Measurements from ENCODE around the gene PTX4. TPM values are rescaled to one million over a fixed set of nuclear protein-coding genes. Genes with fewer than 3 reads are reported as not detected.

Gene PTX4
- total RNA-seq, 1 donor from 2014 or later = not detected

DNA sequence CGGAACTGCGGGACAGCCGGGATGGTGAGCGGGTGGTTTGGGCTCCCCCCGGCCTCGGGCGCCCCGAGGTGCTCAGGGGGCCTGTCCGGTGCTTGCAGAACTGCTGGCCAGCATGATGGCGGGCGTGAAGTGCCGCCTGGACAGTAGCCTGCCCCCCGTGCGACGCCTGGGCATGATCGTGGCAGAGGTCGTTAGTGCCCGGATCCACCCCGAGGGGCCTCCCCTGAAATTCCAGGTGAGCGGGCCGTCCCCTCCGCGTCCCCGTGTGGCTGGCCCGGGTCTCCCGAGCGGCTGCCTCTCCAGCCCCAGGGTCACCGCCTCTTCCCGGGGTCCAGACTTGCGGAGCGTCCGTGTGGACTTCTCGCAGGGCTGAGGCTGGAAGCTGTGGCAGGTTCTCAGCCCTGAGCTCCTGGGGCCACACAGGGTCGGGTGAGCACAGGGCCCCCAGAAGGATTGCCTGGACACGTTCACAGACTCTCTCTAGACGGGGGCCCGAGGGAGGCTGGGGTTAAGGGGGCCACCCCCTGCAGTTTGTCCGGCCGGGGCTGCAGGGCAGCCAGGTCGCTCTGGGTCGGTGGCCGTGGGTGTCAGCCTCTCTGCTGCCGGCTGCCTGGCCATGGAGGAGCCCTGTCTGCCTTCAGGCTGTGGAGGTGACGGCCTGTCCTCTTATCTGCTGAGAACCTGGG, 11.9 kb upstream of the PTX4 start:
- intact Hi-C loops (cut with DNase I) = no loop called here
- ATAC-seq = no peak
- no peaks in the 10 kb centered on the region for H3K9me3 ChIP-seq
- no peak overlapping the region for H3K4me3 ChIP-seq
- no peaks in the 10 kb centered on the region for H3K4me1 ChIP-seq
- peaks cover 50% of the 10 kb centered on the region for H3K36me3 ChIP-seq
- H3K27ac ChIP-seq = no peak overlapping the region
- DNase-seq = no peak
- H3K27me3 ChIP-seq = no peaks in the 10 kb centered on the region
- TF ChIP-seq, protein P1, sequence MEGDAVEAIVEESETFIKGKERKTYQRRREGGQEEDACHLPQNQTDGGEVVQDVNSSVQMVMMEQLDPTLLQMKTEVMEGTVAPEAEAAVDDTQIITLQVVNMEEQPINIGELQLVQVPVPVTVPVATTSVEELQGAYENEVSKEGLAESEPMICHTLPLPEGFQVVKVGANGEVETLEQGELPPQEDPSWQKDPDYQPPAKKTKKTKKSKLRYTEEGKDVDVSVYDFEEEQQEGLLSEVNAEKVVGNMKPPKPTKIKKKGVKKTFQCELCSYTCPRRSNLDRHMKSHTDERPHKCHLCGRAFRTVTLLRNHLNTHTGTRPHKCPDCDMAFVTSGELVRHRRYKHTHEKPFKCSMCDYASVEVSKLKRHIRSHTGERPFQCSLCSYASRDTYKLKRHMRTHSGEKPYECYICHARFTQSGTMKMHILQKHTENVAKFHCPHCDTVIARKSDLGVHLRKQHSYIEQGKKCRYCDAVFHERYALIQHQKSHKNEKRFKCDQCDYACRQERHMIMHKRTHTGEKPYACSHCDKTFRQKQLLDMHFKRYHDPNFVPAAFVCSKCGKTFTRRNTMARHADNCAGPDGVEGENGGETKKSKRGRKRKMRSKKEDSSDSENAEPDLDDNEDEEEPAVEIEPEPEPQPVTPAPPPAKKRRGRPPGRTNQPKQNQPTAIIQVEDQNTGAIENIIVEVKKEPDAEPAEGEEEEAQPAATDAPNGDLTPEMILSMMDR (IDR thresholded peaks at IDR 0.05) = no peak

DNA sequence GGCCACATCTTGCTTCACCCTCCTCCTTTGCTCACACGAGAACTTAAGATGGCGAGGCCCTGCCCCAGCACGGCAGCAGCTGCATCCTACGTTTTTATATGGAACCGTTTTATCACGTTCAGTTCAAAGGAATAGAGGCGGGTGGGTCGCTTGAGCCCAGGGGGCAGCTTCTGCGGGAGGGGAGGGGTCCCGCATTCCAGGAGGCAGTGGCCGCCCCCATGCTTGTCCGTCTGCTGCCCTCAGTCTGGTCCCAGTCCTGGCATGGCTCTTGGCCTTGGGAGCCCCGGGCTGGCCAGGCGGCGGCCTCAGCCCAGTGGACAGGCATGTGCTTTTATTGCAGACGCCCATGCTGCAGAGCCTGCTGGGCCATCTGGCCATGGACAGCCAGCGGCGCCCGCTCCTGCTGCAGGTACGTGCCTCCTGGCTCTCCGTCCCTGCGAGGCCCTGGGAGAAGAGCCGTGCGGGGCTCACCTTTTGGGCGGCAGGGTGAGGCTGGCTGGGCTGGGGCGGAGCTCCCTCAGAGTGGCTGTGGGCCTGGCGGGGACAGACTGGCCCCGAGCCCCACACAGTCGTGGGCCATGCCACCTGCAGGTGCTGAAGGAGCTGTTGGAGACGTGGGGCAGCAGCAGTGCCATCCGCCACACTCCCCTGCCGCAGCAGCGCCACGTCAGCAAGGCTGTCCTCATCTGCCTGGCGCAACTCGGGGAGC, 11.2 kb upstream of the PTX4 start:
- H3K27me3 ChIP-seq = no peaks in the 10 kb centered on the region
- intact Hi-C loops (cut with DNase I) = loop anchor here (10.0 kb wide), 1 partner anchor 55 kb away; no protein-coding TSS in a partner anchor
- H3K27ac ChIP-seq = no peak overlapping the region
- TF ChIP-seq, protein P1 (IDR thresholded peaks at IDR 0.05) = no peak
- ATAC-seq = no peak
- peaks cover 53% of the 10 kb centered on the region for H3K36me3 ChIP-seq
- H3K4me3 ChIP-seq = no peak overlapping the region
- DNase-seq = no peak
- peaks cover 3% of the 10 kb centered on the region for H3K4me1 ChIP-seq
- H3K9me3 ChIP-seq = no peaks in the 10 kb centered on the region

DNA sequence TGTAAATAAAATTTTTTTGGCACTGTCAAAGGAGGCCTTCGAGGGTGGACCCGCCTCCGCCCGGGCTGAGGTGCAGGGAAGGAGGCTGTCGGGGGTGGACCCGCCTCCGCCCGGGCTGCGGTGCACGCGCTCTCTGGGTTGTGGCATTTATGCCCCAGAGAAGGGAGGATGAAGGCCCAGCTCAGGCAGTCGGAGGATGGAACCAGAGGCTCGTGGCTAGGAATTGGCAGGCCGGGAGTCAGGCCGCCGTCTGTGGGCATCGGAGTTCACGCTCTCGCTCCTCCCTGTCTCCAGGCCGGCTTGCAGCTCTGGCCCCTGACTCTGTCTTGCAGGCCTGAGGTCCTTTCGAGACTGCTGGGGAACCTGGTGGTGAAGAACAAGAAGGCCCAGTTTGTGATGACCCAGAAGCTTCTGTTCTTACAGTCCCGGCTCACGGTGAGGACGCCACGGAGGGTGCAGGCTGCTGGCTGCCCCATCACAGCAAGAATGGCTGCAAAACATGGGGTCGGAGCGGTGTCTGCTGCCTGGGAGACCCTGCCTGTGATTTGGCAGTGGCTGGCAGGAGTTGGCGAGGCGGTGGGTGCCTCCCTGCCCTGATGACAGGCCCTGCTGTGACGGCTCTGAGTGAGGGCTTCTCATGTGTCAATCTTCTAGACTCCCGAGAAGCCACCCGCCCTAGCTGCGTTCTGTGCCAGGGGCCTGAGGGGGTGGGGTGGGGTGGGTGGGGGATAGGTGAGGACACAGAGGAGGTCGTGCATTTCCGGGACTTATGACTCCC, 10.3 kb upstream of the PTX4 start:
- intact Hi-C loops (cut with DNase I) = loop anchor here (10.0 kb wide), 1 partner anchor 56 kb away; no protein-coding TSS in a partner anchor

DNA sequence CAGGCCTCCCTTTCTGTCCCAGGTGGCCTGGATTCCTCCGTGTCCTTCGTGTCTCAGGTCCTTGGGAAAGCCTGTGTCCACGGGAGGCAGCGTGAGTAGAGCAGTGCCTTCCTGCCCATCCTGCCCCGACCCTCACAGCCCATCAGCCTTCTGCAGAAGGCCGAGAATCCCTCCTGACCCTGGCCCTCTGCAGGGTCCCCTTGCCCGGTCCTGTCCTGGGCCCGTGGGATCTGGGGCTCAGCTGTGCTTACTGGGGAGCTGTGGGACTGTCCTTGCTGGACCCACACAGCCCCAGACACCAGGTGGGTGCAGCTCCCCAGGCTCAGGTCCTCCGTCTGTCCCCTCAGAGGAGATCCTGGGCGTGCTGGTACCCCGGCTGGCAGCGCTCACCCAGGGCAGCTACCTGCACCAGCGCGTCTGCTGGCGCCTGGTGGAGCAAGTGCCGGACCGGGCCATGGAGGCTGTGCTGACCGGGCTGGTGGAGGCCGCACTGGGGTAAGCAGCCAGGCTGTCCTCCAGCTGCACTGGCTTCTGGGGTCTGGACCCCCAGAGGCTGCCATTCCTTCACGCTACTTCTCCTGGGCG, 8.4 kb upstream of the PTX4 start:
- H3K27ac ChIP-seq = no peak overlapping the region
- intact Hi-C loops (cut with DNase I) = loop anchor here (10.0 kb wide), 1 partner anchor 58 kb away; no protein-coding TSS in a partner anchor
- H3K9me3 ChIP-seq = no peaks in the 10 kb centered on the region
- DNase-seq = no peak
- ATAC-seq = no peak
- peaks cover 18% of the 10 kb centered on the region for H3K4me1 ChIP-seq
- H3K4me3 ChIP-seq = no peak overlapping the region
- H3K27me3 ChIP-seq = no peaks in the 10 kb centered on the region
- H3K36me3 ChIP-seq = peaks cover 39% of the 10 kb centered on the region
- TF ChIP-seq, protein P1 (IDR thresholded peaks at IDR 0.05) = no peak

More for the DNA sequence above, 10.3 kb upstream of the PTX4 start:
- Histone ChIP-seq H3K4me1 (peaks cover 6% of the 10 kb centered on the region), H3K27ac (no peak overlapping the region), H3K9me3 (no peaks in the 10 kb centered on the region), H3K4me3 (no peak overlapping the region), H3K27me3 (no peaks in the 10 kb centered on the region), H3K36me3 (peaks cover 53% of the 10 kb centered on the region)
- DNase-seq (no peak), ATAC-seq (no peak)
- TF ChIP-seq, protein P1 (IDR thresholded peaks at IDR 0.05) = no peak

DNA sequence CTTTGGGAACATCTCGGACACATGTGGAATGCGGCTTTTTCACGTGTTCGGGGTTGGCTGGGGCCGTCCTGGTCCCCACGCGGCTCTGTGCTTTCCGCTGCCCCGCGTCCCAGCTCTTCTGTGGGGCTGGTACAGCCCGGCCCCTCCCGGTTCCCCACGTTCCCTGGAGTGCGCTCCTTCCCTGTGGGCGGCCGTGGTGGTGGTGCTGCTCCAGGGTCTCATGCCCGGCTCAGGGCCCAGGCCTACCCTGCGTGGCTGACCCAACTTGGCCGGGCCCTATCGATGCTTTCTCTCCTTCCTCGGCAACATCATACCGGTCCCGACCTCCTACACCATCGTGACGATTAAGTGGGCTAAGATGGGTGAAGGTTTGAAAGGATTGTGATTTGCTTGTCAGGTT, 7.7 kb upstream of the PTX4 start:
- DNase-seq (no peak), ATAC-seq (no peak)
- H3K27ac ChIP-seq = no peak overlapping the region
- no peaks in the 10 kb centered on the region for H3K9me3 ChIP-seq
- H3K36me3 ChIP-seq = peaks cover 32% of the 10 kb centered on the region
- TF ChIP-seq, protein P1 (IDR thresholded peaks at IDR 0.05) = no peak
- intact Hi-C loops (cut with DNase I) = loop anchor here (10.0 kb wide), 1 partner anchor 58 kb away; no protein-coding TSS in a partner anchor
- H3K4me3 ChIP-seq = no peak overlapping the region
- H3K27me3 ChIP-seq = no peaks in the 10 kb centered on the region
- H3K4me1 ChIP-seq = peaks cover 19% of the 10 kb centered on the region
